Loucy (cell line): ENCODE measurements around the gene PAFAH1B2.
"Not testable (repeated sequence)": the region's sequence is repeated elsewhere in the genome, so short reads cannot be mapped to it uniquely, and the experiment has no call there.

ENCODE experiments used
- H2AFZ ChIP-seq: fragments of 200-600 bp; sonication (generic); 2 replicates; pipeline ENCODE4 v1.6.0; 2016; ENCODE audit warnings: antibody characterized with exemption, mild to moderate bottlenecking, low read length, moderate library complexity
- H3F3A ChIP-seq: fragments of 200-600 bp; 2 replicates; pipeline ENCODE4 v1.6.0; 2016; ENCODE audit warnings: antibody characterized with exemption, low read depth, mild to moderate bottlenecking
- H3K27me3 ChIP-seq: fragments of 200-600 bp; sonication (generic); 2 replicates; pipeline ENCODE4 v1.6.1; 2014; ENCODE audit warnings: low read length, mild to moderate bottlenecking; ENCODE audit not compliant: insufficient read depth, poor library complexity, severe bottlenecking
- H3K36me3 ChIP-seq: fragments of 200-600 bp; sonication (generic); 2 replicates; pipeline ENCODE4 v1.6.1; 2016; ENCODE audit warnings: low read length; ENCODE audit not compliant: insufficient read depth
- H3K4me1 ChIP-seq: fragments of 200-600 bp; sonication (generic); 2 replicates; pipeline ENCODE4 v1.5.1; 2014; ENCODE audit warnings: low read length, mild to moderate bottlenecking; ENCODE audit not compliant: insufficient read depth, poor library complexity, severe bottlenecking
- H3K4me2 ChIP-seq: fragments of 200-600 bp; sonication (generic); 2 replicates; pipeline ENCODE4 v1.6.0; 2014; ENCODE audit warnings: antibody characterized with exemption, low read length, low read depth, mild to moderate bottlenecking; ENCODE audit not compliant: poor library complexity, severe bottlenecking
- H3K4me3 ChIP-seq: fragments of 200-600 bp; sonication (generic); 2 replicates; pipeline ENCODE4 v1.5.1; 2014; ENCODE audit warnings: low read length, mild to moderate bottlenecking, mixed read lengths; ENCODE audit not compliant: poor library complexity, severe bottlenecking
- H3K79me2 ChIP-seq: fragments of 200-600 bp; sonication (generic); 2 replicates; pipeline ENCODE4 v1.6.1; 2014; ENCODE audit warnings: low read length; ENCODE audit not compliant: insufficient read depth
- H3K9ac ChIP-seq: fragments of 200-600 bp; sonication (generic); 2 replicates; pipeline ENCODE4 v1.6.0; 2014; ENCODE audit warnings: mild to moderate bottlenecking, low read depth, low read length, moderate library complexity; ENCODE audit not compliant: poor library complexity, severe bottlenecking
- H3K9me2 ChIP-seq: fragments of 200-600 bp; sonication (generic); replicated peaks from 2 replicates; pipeline ENCODE4 v1.6.1; 2016; ENCODE audit warnings: low read depth, low read length, mixed read lengths
- H3K9me3 ChIP-seq: fragments of 200-600 bp; sonication (generic); 2 replicates; pipeline ENCODE4 v1.6.1; 2014; ENCODE audit warnings: mild to moderate bottlenecking, antibody characterized with exemption, low read length, low read depth; ENCODE audit not compliant: insufficient read depth
- H4K20me1 ChIP-seq: fragments of 200-600 bp; sonication (generic); 2 replicates; pipeline ENCODE4 v1.6.0; 2014; ENCODE audit warnings: antibody characterized with exemption, low read length, mild to moderate bottlenecking; ENCODE audit not compliant: insufficient read depth, poor library complexity, severe bottlenecking
- EZH2phosphoT487 ChIP-seq: fragments of 200-600 bp; IDR thresholded peaks from 2 replicates; pipeline ENCODE4 v1.6.1; 2018; ENCODE audit warnings: antibody characterized with exemption, mild to moderate bottlenecking, moderate library complexity, borderline replicate concordance
- TF ChIP-seq, protein P1 (sequence below): fragments of 200-600 bp; sonication (generic); conservative IDR thresholded peaks from 2 replicates; pipeline ENCODE4 v1.5.1; 2014; ENCODE audit warnings: mild to moderate bottlenecking, antibody characterized with exemption, low read length

The PAFAH1B2 gene

GRCh38 chr11:117205211-117205818 is 61.2 kb downstream of the PAFAH1B2 start:
- no peaks in the 10 kb centered on the region for H3K9me3 ChIP-seq
- no peaks in the 10 kb centered on the region for H3F3A ChIP-seq
- H3K36me3 ChIP-seq, result peaks cover 10% of the 10 kb centered on the region; the same call in 1 of the 2 replicates
- TF ChIP-seq, protein P1, sequence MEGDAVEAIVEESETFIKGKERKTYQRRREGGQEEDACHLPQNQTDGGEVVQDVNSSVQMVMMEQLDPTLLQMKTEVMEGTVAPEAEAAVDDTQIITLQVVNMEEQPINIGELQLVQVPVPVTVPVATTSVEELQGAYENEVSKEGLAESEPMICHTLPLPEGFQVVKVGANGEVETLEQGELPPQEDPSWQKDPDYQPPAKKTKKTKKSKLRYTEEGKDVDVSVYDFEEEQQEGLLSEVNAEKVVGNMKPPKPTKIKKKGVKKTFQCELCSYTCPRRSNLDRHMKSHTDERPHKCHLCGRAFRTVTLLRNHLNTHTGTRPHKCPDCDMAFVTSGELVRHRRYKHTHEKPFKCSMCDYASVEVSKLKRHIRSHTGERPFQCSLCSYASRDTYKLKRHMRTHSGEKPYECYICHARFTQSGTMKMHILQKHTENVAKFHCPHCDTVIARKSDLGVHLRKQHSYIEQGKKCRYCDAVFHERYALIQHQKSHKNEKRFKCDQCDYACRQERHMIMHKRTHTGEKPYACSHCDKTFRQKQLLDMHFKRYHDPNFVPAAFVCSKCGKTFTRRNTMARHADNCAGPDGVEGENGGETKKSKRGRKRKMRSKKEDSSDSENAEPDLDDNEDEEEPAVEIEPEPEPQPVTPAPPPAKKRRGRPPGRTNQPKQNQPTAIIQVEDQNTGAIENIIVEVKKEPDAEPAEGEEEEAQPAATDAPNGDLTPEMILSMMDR, result no peak
- no peak for TF ChIP-seq EZH2phosphoT487
- no peaks in the 10 kb centered on the region for H3K9me2 ChIP-seq
- no peak overlapping the region for H3K9ac ChIP-seq
- no peak overlapping the region for H3K4me2 ChIP-seq
- H2AFZ ChIP-seq, result no peak overlapping the region
- no peaks in the 10 kb centered on the region for H3K4me1 ChIP-seq
- no peak overlapping the region for H3K4me3 ChIP-seq
- no peaks in the 10 kb centered on the region for H4K20me1 ChIP-seq
- no peaks in the 10 kb centered on the region for H3K79me2 ChIP-seq
- no peaks in the 10 kb centered on the region for H3K27me3 ChIP-seq

GRCh38 chr11:117206111-117206510 is 62.0 kb downstream of the PAFAH1B2 start:
- not testable (repeated sequence) for H3F3A ChIP-seq, H3K4me2 ChIP-seq

GRCh38 chr11:117206859-117207258 is 62.8 kb downstream of the PAFAH1B2 start:
- not testable (repeated sequence) for H4K20me1 ChIP-seq, H3K9me2 ChIP-seq, H3K9me3 ChIP-seq

More at GRCh38 chr11:117206111-117206510, 62.0 kb downstream of the PAFAH1B2 start:
- H3K79me2 ChIP-seq, H3K4me3 ChIP-seq, H4K20me1 ChIP-seq, H3K9me2 ChIP-seq, H3K27me3 ChIP-seq, H3K9ac ChIP-seq, H2AFZ ChIP-seq, H3K4me1 ChIP-seq, H3K9me3 ChIP-seq, H3K36me3 ChIP-seq: not testable (repeated sequence)

DNA sequence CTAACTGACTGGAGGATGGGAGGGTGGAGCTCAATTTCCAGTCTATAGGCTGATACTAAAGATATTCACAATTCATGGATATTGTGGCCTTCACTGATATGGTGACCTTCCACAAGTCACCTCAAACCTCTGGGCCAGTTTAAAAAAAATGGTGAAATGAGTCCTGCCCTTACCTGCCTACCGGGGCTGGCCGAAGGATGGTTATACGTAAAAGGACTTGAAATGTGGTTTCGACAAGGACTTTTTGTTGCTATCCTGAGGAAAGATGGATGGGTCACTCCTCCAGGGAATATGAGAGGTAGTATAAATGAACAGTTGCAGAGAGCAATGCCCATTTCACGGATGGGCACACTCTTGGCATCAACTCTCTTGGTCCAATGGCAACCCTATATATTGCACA is 63.4 kb downstream of the PAFAH1B2 start:
- H3K9me2 ChIP-seq, result not testable (repeated sequence)

More at GRCh38 chr11:117206859-117207258, 62.8 kb downstream of the PAFAH1B2 start:
- not testable (repeated sequence) for H2AFZ ChIP-seq, H3K79me2 ChIP-seq, H3F3A ChIP-seq, H3K9ac ChIP-seq, H3K36me3 ChIP-seq, H3K4me2 ChIP-seq, H3K4me3 ChIP-seq, H3K27me3 ChIP-seq, H3K4me1 ChIP-seq

DNA sequence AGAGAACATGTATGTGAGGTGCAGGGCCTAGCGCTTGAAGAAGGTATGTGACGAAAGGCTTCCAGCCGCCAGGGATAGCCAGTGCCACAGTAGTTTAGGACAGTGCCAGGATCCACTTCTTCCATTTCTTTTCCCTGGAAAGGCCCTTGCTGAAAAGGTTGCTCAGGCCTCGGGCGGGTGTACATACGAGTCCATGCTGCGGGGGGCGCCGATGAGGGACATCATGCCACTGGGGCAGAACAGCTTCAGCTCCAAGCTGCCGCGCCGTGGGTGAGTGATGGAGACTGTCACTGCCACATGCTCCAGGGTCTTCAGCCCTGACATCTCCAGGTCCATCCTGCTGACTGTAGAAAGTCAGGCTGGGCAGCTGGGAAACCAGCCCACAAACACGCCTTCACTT is 64.6 kb downstream of the PAFAH1B2 start:
- not testable (repeated sequence) for H3K9me3 ChIP-seq, H3K27me3 ChIP-seq, H3K4me2 ChIP-seq, H3K9ac ChIP-seq, H3F3A ChIP-seq, H3K4me1 ChIP-seq, H2AFZ ChIP-seq, H3K9me2 ChIP-seq, H4K20me1 ChIP-seq, H3K36me3 ChIP-seq, H3K79me2 ChIP-seq, H3K4me3 ChIP-seq

More for the DNA sequence above, 63.4 kb downstream of the PAFAH1B2 start:
- not testable (repeated sequence) for H4K20me1 ChIP-seq, H3K9me3 ChIP-seq, H3K4me3 ChIP-seq, H3K9ac ChIP-seq, H2AFZ ChIP-seq, H3F3A ChIP-seq, H3K36me3 ChIP-seq, H3K4me2 ChIP-seq, H3K4me1 ChIP-seq, H3K79me2 ChIP-seq, H3K27me3 ChIP-seq

GRCh38 chr11:117209351-117210125 is 65.5 kb downstream of the PAFAH1B2 start:
- peaks cover 13% of the 10 kb centered on the region; the same call in 1 of the 2 replicates for H3K36me3 ChIP-seq
- not testable (repeated sequence) for H3K9me2 ChIP-seq, H4K20me1 ChIP-seq, H3K9me3 ChIP-seq, H3F3A ChIP-seq, H3K4me1 ChIP-seq, H3K4me2 ChIP-seq, H3K79me2 ChIP-seq, H3K9ac ChIP-seq, H3K4me3 ChIP-seq, H2AFZ ChIP-seq, H3K27me3 ChIP-seq
